TTC549 (cell line): ENCODE data around the gene GATC.

Experiments
- FAIRE-seq: peaks from 2 replicates; lab custom pipeline; 2012; peaks lifted over from hg19 to GRCh38; lab: Jason Lieb, UNC

Gene GATC

GRCh38 chr12:120498870-120499515, 52.7 kb downstream of the GATC start:
- no peak for FAIRE-seq

GRCh38 chr12:120500581-120500980, 54.3 kb downstream of the GATC start:
- no peak for FAIRE-seq

GRCh38 chr12:120504587-120504986, 58.3 kb downstream of the GATC start:
- FAIRE-seq, result no peak

GRCh38 chr12:120508537-120508936, 62.3 kb downstream of the GATC start:
- no peak for FAIRE-seq
